ENCODE measurements around the gene SOST. TPM values are rescaled to one million over a fixed set of nuclear protein-coding genes. Genes with fewer than 3 reads are reported as not detected.

SOST gene
- total and polyA plus RNA-seq, 2 donors (not counting 1 experiment from before 2014, with no cell fraction given) = not detected

GRCh38 chr17:43740541-43740940 lies 18.1 kb downstream of the SOST start:
- no peaks in the 10 kb centered on the region for H3K9me3 Mint-ChIP-seq (ENCODE audit: insufficient read depth)

GRCh38 chr17:43737722-43738121 lies 20.9 kb downstream of the SOST start:
- Histone ChIP-seq H2AFZ (ENCODE audit: insufficient read depth, low read depth, low read length, poor library complexity, severe bottlenecking) (no peak overlapping the region), H3K4me3 (ENCODE audit: control extremely low read depth in 1 of 5, extremely low read depth in 1 of 5, insufficient read depth in 1 of 5, low read depth in 2 of 5, low read length in 4 of 5) (no peak overlapping the region), H3K79me2 (ENCODE audit: control insufficient read depth, insufficient read depth, low read length) (no peaks in the 10 kb centered on the region), H3K27me3 (replicated peaks in 1 of 4; ENCODE audit: control extremely low read depth in 1 of 4, control insufficient read depth in 3 of 4, insufficient read depth in 4 of 4, low read length in 3 of 4) (peaks cover 0 to under 1% (median 0%) of the 10 kb centered on the region in 4 experiments), H3K36me3 (replicated peaks in 1 of 2; ENCODE audit: control extremely low read depth in 1 of 2, control insufficient read depth in 1 of 2, extremely low read depth in 1 of 2, insufficient read depth in 2 of 2, low read length in 1 of 2) (no peaks in the 10 kb centered on the region), H3K27ac (ENCODE audit: low read length in 2 of 2) (no peak overlapping the region), H3K9ac (ENCODE audit: low read length) (no peak overlapping the region), H3K4me1 (ENCODE audit: control insufficient read depth in 2 of 2, insufficient read depth in 2 of 2, low read length in 2 of 2) (no peaks in the 10 kb centered on the region), H4K20me1 (ENCODE audit: control insufficient read depth, insufficient read depth, low read length, poor library complexity, severe bottlenecking) (no peaks in the 10 kb centered on the region), H3K4me2 (replicated peaks; ENCODE audit: low read depth, low read length, poor library complexity, severe bottlenecking) (no peak overlapping the region), H3K9me3 (ENCODE audit: control extremely low read depth in 1 of 3, control insufficient read depth in 2 of 3, insufficient read depth in 1 of 3, low read length in 2 of 3) (peaks cover 0 to 4% (median 0%) of the 10 kb centered on the region in 3 donors)
- intact Hi-C loops (cut with micrococcal nuclease) = no loop called here
- peaks cover 4% of the 10 kb centered on the region for H3K9me3 Mint-ChIP-seq (ENCODE audit: insufficient read depth)
- no peak for ATAC-seq (ENCODE audit: low read depth)
- no peaks in the 10 kb centered on the region for H3K4me1 Mint-ChIP-seq
- TF ChIP-seq CTCF (IDR thresholded peaks at IDR 0.05) (no peak), EZH2 (IDR thresholded peaks at IDR 0.05; ENCODE audit: borderline replicate concordance, insufficient read depth, low read depth, low read length, poor library complexity, severe bottlenecking) (no peak)
- H3K4me3 Mint-ChIP-seq = no peak overlapping the region
- no peak overlapping the region for H3K27ac Mint-ChIP-seq
- H3K27me3 Mint-ChIP-seq = peaks cover 38% of the 10 kb centered on the region
- ChIA-PET CTCF (no interaction called here), POLR2A (no interaction called here)
- no peak for DNase-seq
- 94% methylated on average over 2 of the region's 2 CpGs for WGBS (ENCODE audit: insufficient coverage)

More at GRCh38 chr17:43740541-43740940, 18.1 kb downstream of the SOST start:
- WGBS (ENCODE audit: insufficient coverage) = 94% methylated on average over 4 of the region's 4 CpGs
- H3K4me3 Mint-ChIP-seq = no peak overlapping the region
- intact Hi-C loops (cut with micrococcal nuclease) = no loop called here
- no peaks in the 10 kb centered on the region for H3K4me1 Mint-ChIP-seq
- no peak overlapping the region for H3K27ac Mint-ChIP-seq
- no peak overlapping the region for H3K4me2 ChIP-seq (replicated peaks; ENCODE audit: low read depth, low read length, poor library complexity, severe bottlenecking)
- TF ChIP-seq CTCF (IDR thresholded peaks at IDR 0.05) (no peak), EZH2 (IDR thresholded peaks at IDR 0.05; ENCODE audit: borderline replicate concordance, insufficient read depth, low read depth, low read length, poor library complexity, severe bottlenecking) (no peak)
- H3K79me2 ChIP-seq (ENCODE audit: control insufficient read depth, insufficient read depth, low read length) = no peaks in the 10 kb centered on the region
- H3K4me1 ChIP-seq (ENCODE audit: control insufficient read depth in 2 of 2, insufficient read depth in 2 of 2, low read length in 2 of 2) = no peaks in the 10 kb centered on the region
- no peak overlapping the region for H3K4me3 ChIP-seq (ENCODE audit: control extremely low read depth in 1 of 5, extremely low read depth in 1 of 5, insufficient read depth in 1 of 5, low read depth in 2 of 5, low read length in 4 of 5)
- H3K27me3 ChIP-seq (replicated peaks in 1 of 4; ENCODE audit: control extremely low read depth in 1 of 4, control insufficient read depth in 3 of 4, insufficient read depth in 4 of 4, low read length in 3 of 4) = peaks cover 0 to 13% (median 5%) of the 10 kb centered on the region in 4 experiments
- H3K36me3 ChIP-seq (replicated peaks in 1 of 2; ENCODE audit: control extremely low read depth in 1 of 2, control insufficient read depth in 1 of 2, extremely low read depth in 1 of 2, insufficient read depth in 2 of 2, low read length in 1 of 2) = no peaks in the 10 kb centered on the region
- ChIA-PET POLR2A (no interaction called here), CTCF (interaction anchor here (0.8 to 1.7 kb wide), 2 partner anchors 20 to 46 kb away, joined by 3 to 4 read pairs; no protein-coding TSS in a partner anchor)
- no peak for DNase-seq
- ATAC-seq (ENCODE audit: low read depth) = no peak
- H3K9ac ChIP-seq (ENCODE audit: low read length) = no peak overlapping the region
- H3K27me3 Mint-ChIP-seq = peaks cover 54% of the 10 kb centered on the region
- H4K20me1 ChIP-seq (ENCODE audit: control insufficient read depth, insufficient read depth, low read length, poor library complexity, severe bottlenecking) = no peaks in the 10 kb centered on the region
- no peak overlapping the region for H3K27ac ChIP-seq (ENCODE audit: low read length in 2 of 2)
- H2AFZ ChIP-seq (ENCODE audit: insufficient read depth, low read depth, low read length, poor library complexity, severe bottlenecking) = no peak overlapping the region
- peaks cover 0 to 4% (median 0%) of the 10 kb centered on the region in 3 donors for H3K9me3 ChIP-seq (ENCODE audit: control extremely low read depth in 1 of 3, control insufficient read depth in 2 of 3, insufficient read depth in 1 of 3, low read length in 2 of 3)

All from B cell (primary cell).